DMS114 treated with DMSO at 0.1 percent for 48 hours (cell line): Measurements from ENCODE around the gene C1orf35.

Experiments used
- DNase-seq: peaks from one replicate; lab custom pipeline; 2025; ENCODE audit not compliant: unreplicated experiment; lab: John Stamatoyannopoulos, UW

Gene C1orf35

DNA sequence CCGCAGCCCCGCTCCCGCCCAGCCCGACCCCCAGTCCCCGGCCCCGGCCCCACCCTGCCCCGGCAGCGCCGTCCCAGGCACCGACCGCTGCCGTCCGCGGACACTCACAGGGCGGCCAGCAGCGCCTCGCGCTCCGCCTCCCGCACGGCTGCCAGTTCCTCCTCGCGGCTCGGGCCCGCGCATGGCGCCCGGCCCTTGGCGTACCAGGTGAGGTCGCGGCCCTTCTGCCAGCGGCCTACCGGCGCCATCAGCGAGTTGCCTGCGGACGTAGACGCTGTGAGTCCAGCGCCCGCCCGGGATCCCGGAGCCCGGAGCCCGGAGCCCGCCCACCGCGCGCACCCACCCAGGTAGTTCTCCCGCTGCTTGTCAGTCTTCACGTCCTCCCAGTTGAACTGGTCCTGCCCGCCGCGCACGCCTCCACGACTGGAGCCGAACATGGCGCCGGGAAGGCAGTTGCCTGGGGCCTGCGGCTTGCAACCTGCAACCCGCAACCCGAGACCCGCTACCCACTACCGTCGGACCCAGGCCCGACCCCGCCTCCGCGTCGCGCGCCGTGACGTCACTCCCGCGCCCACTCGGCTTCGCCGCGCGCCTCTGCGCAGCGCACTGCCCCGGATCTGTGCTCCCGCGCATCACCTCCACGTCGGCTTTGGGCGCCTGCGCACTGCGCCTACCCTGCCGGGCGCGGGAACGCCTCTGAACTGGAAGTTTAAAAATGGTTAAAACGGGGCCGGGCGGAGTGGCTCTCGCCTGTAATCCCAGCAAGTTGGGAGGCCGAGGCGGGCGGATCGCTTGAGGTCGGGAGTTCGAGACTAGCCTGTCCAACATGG lies at the start of gene C1orf35:
C1orf35 (minus strand) TSS at position 535 of the 830 bp plus-strand sequence; CDS start at position 437, 98 bp downstream.
- DNase-seq = peak; percentile 86

GRCh38 chr1:228152918-228153258 lies 49.8 kb upstream of the C1orf35 start:
- DNase-seq = no peak

DNA sequence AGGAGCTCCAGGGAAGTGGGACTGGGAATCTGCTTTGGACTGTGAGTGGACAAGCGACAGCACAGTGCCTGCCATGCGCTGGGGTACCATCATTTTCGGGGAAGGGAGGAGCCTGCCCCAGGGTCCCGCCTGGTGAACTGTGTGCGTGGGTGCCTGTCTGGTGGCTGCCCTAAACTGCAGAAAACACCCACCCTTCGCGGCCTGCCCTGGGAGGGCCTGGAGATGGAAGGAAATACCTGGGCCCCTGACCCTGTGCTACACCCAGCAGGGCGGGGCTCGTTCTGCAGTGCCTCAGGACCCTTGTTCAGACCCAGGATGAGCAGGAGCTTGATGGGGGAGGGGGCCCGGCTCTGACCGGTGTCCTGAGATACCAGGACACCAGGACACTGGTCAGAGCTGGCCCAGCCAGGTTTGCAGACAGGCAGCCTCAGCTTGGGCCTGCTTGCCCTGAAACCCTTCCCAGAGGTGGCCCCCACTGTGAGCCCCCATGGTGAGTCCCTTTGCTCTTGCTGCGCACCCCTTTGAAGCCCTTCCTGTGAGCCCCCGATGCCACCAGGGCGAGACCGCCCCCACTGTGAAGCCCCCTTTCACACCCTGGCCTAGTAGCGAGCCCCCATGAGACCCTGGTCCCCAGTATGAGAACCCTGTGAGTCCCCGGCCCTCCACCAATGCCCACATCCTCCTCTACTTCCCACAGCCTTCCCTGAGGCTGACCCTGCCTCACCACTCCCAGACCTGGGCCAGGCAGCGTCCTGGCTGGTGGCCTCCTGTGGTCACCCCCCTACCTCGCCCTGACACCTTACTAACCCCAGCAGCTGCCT lies 49.2 kb upstream of the C1orf35 start:
- no peak for DNase-seq

GRCh38 chr1:228151180-228151925 lies 48.2 kb upstream of the C1orf35 start:
- DNase-seq = no peak

DNA sequence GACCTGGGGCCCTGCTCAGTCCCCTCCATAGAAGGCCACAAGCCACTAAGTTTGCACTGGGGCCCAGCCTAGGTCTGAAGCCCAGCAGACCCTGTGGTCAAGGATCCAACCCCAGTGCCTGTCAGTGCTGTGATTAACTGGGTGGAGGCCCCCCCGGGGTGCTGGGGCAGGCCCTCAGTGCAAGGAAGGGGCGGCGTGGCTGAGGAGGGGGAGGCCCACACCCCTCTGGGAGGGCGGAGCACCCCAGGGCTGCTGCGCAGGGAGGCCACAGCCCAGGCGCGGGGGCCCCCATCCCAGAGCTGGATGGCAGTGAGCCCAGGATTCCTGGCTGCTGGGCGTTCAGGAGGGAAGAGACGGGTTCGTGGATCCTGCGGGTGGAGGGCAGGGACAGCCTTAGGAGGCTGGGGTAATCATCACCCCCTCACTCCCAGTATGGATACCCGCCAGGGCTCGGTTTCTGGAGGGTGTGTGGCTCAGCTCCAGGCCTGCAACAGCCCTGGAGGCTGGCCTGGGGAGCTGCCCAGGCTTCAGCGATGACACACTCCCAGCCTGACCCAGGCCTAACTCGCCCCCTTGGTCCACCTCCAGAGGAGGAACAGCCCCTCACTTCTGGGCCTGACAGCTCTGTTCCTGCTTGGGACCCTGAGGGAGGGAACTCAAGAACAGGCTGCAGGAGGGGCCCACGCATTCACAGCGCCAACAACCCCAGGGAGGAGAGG lies 47.5 kb upstream of the C1orf35 start:
- DNase-seq = no peak

GRCh38 chr1:228150120-228150460 lies 47.0 kb upstream of the C1orf35 start:
- DNase-seq = no peak

GRCh38 chr1:228149406-228150119 lies 46.4 kb upstream of the C1orf35 start, which contains the start of gene GJC2:
Gene GJC2, plus strand, starts transcription at chr1:228149930. Its CDS starts 7,829 bp downstream, at chr1:228157759.
- no peak for DNase-seq

DNA sequence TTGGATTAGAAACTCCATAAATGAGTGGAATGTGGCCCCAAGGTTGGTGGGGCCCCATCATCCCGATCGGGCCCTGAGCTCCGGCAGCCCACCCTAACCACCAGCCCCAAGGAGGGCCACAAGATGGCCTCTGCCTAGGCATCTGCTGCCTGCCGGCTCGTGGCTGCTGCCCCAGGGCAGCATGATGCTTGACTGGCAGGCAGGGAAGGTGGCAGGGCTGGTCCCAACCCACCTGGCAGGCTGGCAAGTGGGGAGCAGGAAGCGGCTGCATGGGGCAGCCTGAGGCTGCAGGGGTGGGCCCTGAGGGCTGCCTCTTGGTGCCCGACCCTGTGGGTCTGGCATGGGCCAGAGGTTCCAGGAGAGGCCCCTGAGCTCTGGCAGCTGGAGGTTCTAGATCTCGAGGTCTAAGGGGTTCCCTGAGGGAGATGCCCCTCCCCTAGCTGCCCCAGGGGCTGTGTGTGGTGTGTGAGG lies 45.8 kb upstream of the C1orf35 start:
- no peak for DNase-seq

- no peak for DNase-seq
Measured at GRCh38 chr1:228148196-228148861, 45.2 kb upstream of the C1orf35 start.

DNA sequence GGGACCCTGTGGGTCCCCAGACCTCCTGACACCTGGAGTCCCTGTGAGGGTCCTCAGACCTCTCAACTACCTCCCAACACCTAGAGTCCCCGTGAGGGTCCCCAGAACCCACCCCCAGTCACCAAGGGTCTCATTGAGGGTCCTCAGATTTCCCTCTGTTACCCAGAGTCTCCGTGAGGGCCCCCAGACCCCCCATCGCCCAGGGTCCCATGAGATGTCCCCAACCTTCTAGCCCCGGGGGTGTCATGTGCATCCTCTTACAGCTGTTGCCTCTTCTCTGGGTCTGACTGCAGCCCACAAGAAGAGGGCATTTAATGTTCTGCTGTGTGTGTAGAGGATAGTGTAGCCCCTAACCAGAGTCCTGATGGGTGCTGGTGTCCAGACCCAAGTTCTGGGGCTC lies 44.6 kb upstream of the C1orf35 start:
- no peak for DNase-seq

DNA sequence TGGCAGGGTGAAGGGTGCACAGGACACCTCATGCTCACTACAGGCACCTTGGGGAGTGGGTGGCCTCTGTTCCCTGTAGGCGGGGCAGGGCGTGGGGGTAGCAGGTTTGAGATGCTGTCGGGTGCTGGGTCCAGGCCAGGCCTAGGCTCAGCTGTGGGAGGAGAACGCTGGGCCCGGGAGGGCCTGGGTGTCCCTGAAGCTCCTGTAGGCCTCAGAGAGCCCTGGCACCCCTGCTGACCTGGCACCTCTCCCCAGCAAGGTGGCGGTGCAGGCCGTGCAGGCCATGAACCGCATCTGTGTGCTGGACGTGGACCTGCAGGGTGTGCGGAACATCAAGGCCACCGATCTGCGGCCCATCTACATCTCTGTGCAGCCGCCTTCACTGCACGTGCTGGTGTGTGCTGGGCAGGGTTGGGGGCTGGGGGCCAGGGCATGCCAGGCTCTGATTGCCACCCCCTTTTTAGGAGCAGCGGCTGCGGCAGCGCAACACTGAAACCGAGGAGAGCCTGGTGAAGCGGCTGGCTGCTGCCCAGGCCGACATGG lies 44.1 kb upstream of the C1orf35 start:
- no peak for DNase-seq

DNA sequence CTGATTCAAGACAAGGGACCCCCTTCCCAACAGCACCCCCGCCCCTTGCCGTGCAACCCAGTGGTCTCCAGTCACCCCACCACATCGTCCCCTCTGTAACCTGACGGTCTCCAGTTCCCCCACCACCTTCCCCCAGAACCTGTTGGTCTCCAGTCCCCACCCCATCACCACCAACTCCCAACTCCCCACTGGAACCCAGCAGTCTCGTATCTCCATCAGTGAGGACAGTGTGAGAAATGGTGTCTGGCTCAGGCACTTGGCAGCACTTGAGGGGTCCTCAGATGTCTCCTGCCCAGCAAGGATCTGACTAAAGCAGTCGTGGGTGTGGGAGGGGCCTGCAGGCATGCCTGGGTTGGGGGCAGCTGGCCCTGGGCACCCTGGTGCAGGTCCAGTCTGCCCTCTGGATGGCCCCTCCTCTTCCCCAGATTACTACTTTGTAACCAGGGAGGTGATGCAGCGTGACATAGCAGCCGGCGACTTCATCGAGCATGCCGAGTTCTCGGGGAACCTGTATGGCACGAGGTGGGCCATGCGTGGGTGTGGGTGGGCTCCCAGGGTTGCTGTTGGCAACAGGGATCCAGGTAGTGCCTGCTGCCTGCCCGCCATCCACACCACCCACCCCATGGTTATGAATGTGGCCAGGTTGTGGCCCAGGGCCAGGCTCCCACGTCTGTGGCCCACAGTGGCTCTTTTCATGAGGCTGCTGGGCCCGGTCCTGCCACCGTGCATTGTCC lies 43.5 kb upstream of the C1orf35 start:
- no peak for DNase-seq

- no peak for DNase-seq
Measured at GRCh38 chr1:228145463-228146416, 42.6 kb upstream of the C1orf35 start.

GRCh38 chr1:228144993-228145343 lies 41.8 kb upstream of the C1orf35 start:
- no peak for DNase-seq

- DNase-seq = no peak
Measured at GRCh38 chr1:228144193-228144992, 41.3 kb upstream of the C1orf35 start.

DNA sequence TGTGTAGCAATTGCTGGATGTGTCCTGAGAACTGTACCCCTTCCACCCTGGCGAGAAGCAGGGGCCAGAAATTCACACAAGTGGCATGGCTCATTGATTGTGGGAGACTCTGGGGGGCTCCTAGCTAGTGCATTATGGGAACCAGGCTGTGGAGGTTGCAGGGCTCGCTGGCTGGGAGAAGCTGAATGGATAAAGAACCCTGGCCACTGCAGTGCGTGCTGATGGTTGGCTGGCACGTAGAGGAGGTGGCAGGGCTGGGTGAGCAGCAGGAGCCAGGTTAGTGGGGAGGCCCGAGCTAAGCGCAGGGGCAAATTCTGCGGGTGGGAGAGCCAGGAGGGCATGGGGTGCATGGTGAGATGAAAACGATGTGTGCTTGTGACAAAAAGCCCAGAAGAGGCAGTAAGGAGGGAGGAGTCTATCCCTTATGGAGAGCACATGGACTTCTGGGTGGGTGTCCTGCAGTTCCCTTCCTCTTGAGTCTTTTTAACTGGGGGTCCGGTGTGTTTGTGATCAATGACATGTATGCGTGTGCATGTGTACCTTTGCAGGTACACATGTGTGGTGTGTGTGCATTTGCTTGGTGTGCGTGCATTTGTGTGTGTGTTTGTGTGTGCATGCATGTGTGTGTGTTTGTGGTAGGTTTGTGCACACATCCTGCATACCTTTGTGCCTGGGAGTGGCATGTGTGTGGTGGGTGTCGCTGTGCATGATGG lies 40.5 kb upstream of the C1orf35 start:
- no peak for DNase-seq
